Glomerular endothelial cell (primary cell): ENCODE data around the gene MX1. TPM values are rescaled to one million over a fixed set of nuclear protein-coding genes. Genes with fewer than 3 reads are reported as not detected.

ENCODE experiments used
- total RNA-seq: library from RNA; depleted of rRNA; stranded (reverse); fragments of >200 nt; gene quantifications from 2 replicates; pipeline ENCODE4 v1.2.3, GENCODE V29; 2015

The MX1 gene
- total RNA-seq, 1 donor from 2014 or later = 141 TPM

Other genes with a start within 250 kb of the MX1 start
- not detected in 2 replicates for gene FAM3B, start 109.4 kb upstream of the MX1 start, total RNA-seq
- gene MX2, start 64.2 kb upstream of the MX1 start, total RNA-seq = 1.0 and 12.4 TPM in 2 replicates
- 0.10 TPM in 1 of 2 replicates, not detected in the other for gene TMPRSS2, start 81.9 kb downstream of the MX1 start, total RNA-seq